ENCODE measurements around the gene APOBEC3F. TPM values are rescaled to one million over a fixed set of nuclear protein-coding genes. Genes with fewer than 3 reads are reported as not detected.
A peak's percentile ranks its signal among the peaks of the same experiment; 100 is the strongest.
"Not testable (repeated sequence)": the region's sequence is repeated elsewhere in the genome, so short reads cannot be mapped to it uniquely, and the experiment has no call there.

The APOBEC3F gene
- total RNA-seq, 2 donors from 2014 or later, result 16.2 to 24.2 TPM

DNA sequence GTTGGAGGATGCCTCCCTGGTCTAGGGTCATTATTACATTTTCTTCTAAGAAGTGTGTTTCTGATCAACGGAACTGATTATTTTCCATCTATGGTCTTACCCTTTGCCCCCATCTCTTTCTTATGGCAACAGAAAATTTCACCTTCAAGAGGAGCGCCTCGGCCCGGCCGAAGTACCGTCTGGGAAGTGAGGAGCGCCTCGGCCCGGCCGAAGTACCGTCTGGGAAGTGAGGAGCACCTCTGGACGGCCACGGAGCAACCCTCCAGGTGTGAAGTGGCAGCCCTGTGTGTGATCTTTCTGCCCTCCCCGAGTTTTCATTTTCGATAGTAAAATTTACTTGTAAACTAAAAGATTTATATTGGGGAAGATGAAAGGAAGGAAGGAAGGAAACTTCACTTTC is 29.7 kb upstream of the APOBEC3F start:
- no peaks in the 10 kb centered on the region for H3K9me3 ChIP-seq (ENCODE audit: control insufficient read depth, low read length)
- no peaks in the 10 kb centered on the region for H3K9me3 Mint-ChIP-seq
- TF ChIP-seq, protein P1, sequence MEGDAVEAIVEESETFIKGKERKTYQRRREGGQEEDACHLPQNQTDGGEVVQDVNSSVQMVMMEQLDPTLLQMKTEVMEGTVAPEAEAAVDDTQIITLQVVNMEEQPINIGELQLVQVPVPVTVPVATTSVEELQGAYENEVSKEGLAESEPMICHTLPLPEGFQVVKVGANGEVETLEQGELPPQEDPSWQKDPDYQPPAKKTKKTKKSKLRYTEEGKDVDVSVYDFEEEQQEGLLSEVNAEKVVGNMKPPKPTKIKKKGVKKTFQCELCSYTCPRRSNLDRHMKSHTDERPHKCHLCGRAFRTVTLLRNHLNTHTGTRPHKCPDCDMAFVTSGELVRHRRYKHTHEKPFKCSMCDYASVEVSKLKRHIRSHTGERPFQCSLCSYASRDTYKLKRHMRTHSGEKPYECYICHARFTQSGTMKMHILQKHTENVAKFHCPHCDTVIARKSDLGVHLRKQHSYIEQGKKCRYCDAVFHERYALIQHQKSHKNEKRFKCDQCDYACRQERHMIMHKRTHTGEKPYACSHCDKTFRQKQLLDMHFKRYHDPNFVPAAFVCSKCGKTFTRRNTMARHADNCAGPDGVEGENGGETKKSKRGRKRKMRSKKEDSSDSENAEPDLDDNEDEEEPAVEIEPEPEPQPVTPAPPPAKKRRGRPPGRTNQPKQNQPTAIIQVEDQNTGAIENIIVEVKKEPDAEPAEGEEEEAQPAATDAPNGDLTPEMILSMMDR (conservative IDR thresholded peaks at IDR 0.05), result no peak
- H3K4me1 ChIP-seq (ENCODE audit: control insufficient read depth, insufficient read depth, low read length), result peaks cover 4% of the 10 kb centered on the region
- no peaks in the 10 kb centered on the region for H3K36me3 ChIP-seq (ENCODE audit: control insufficient read depth, insufficient read depth, low read length)
- no peak overlapping the region for H3K4me3 ChIP-seq (ENCODE audit: low read length)
- no peak overlapping the region for H3K9ac ChIP-seq (ENCODE audit: extremely low read depth, low read length, poor library complexity, severe bottlenecking)
- H3K4me3 Mint-ChIP-seq, result no peak overlapping the region
- H3K27ac ChIP-seq (ENCODE audit: low read depth, low read length), result no peak overlapping the region
- H3K4me1 Mint-ChIP-seq, result peaks cover 32% of the 10 kb centered on the region
- 90 to 91% methylated on average over 13 to 15 of the region's 15 CpGs for WGBS, 2 experiments (ENCODE audit: insufficient coverage in 1 of 2, insufficient read length in 1 of 2)
- no peaks in the 10 kb centered on the region for H3K27me3 Mint-ChIP-seq (ENCODE audit: insufficient read depth)
- H3K27me3 ChIP-seq (ENCODE audit: control insufficient read depth, insufficient read depth, low read length, poor library complexity, severe bottlenecking), result no peaks in the 10 kb centered on the region
- no peak overlapping the region for H3K27ac Mint-ChIP-seq
- no peak for DNase-seq
- H3K36me3 Mint-ChIP-seq (ENCODE audit: low read depth), result no peaks in the 10 kb centered on the region

DNA sequence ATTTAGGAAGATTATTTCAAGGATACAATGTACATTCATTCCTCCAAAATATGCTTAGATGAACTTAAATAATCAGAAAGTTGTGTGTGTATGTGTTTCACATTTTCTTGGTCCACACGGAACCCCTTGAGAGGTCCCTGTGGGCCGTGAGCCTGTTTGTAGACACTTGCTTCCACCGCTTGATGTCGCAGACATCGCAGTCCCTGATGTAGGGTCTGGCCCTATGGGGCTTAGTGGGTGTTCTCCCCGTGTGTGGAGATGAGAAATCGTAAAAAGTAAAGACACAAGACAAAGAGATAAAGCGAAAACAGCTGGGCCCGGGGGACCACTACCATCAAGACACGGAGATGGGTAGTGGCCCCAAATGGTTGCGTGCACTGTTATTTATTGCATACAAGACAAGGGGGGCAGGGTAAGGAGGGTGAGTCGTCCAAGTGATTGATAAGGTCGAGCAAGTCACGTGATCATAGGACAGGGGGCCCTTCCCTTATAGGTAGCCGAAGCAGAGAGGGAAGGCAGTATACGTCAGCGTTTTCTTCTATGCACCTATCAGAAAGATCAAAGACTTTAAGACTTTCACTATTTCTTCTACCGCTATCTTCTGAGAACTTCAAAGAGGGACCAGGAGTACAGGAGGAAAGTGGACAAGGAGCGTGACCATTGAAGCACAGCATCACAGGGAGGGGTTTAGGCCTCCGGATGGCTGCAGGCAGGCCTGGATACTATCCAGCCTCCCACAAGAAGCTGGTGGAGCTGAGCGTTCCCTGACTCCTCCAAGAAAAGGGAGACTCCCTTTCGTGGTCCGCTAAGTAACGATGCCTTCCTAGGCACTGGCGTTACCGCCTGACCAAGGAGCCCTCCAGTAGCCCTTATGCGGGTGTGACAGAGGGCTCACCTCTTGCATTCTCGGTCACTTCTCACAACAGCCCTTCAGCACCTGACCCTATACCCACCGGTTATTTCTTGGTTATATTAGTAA is 27.8 kb upstream of the APOBEC3F start:
- no peak for DNase-seq
- no peaks in the 10 kb centered on the region for H3K9me3 ChIP-seq (ENCODE audit: control insufficient read depth, low read length)
- Mint-ChIP-seq H3K36me3 (ENCODE audit: low read depth) (peaks cover 2% of the 10 kb centered on the region), H3K4me1 (peaks cover 35% of the 10 kb centered on the region), H3K9me3 (no peaks in the 10 kb centered on the region), H3K27ac (no peak overlapping the region), H3K27me3 (ENCODE audit: insufficient read depth) (no peaks in the 10 kb centered on the region), H3K4me3 (no peak overlapping the region)
- H3K27ac ChIP-seq (ENCODE audit: low read depth, low read length), result no peak overlapping the region
- TF ChIP-seq, protein P1 (conservative IDR thresholded peaks at IDR 0.05), result no peak
- no peak overlapping the region for H3K9ac ChIP-seq (ENCODE audit: extremely low read depth, low read length, poor library complexity, severe bottlenecking)
- peaks cover 4% of the 10 kb centered on the region for H3K4me1 ChIP-seq (ENCODE audit: control insufficient read depth, insufficient read depth, low read length)
- H3K36me3 ChIP-seq (ENCODE audit: control insufficient read depth, insufficient read depth, low read length), result no peaks in the 10 kb centered on the region
- H3K4me3 ChIP-seq (ENCODE audit: low read length), result no peak overlapping the region
- WGBS, 2 experiments (ENCODE audit: insufficient coverage in 1 of 2, insufficient read length in 1 of 2), result 92 to 94% methylated on average over 20 to 28 of the region's 29 CpGs
- no peaks in the 10 kb centered on the region for H3K27me3 ChIP-seq (ENCODE audit: control insufficient read depth, insufficient read depth, low read length, poor library complexity, severe bottlenecking)

DNA sequence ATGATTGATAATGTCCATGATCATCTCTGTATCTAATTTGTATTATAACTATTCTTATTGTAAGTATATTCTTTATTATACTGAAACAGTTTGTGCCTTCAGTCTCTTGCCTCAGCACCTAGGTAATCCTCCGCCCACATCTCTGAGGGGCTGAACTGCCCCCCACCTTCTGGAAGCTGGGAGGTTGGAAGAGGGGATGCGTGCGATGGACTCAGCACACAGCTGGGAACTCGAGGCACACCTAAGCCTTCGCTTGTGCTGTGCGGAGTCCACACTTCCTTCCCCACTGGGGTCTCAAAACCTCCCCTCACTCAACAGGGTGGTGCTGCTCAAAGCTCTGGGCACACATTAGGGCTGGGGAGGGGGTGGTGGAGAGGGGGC is 27.1 kb upstream of the APOBEC3F start:
- H3K4me1 Mint-ChIP-seq, result peaks cover 41% of the 10 kb centered on the region
- H3K4me1 ChIP-seq (ENCODE audit: control insufficient read depth, insufficient read depth, low read length); H3K9me3 ChIP-seq (ENCODE audit: control insufficient read depth, low read length); DNase-seq; H3K36me3 Mint-ChIP-seq (ENCODE audit: low read depth); H3K27me3 Mint-ChIP-seq (ENCODE audit: insufficient read depth); H3K36me3 ChIP-seq (ENCODE audit: control insufficient read depth, insufficient read depth, low read length); H3K27ac ChIP-seq (ENCODE audit: low read depth, low read length); H3K9ac ChIP-seq (ENCODE audit: extremely low read depth, low read length, poor library complexity, severe bottlenecking); H3K4me3 ChIP-seq (ENCODE audit: low read length); H3K27ac Mint-ChIP-seq; H3K9me3 Mint-ChIP-seq; H3K27me3 ChIP-seq (ENCODE audit: control insufficient read depth, insufficient read depth, low read length, poor library complexity, severe bottlenecking): not testable (repeated sequence)
- peak overlapping the region; percentile 63 for H3K4me3 Mint-ChIP-seq
- WGBS, 2 experiments (ENCODE audit: insufficient coverage in 1 of 2, insufficient read length in 1 of 2), result 91% methylated on average over 4 of the region's 6 CpGs; no CpG with 5 or more reads in 1 of the 2 experiments

All from endodermal cell (in vitro differentiated cells).